Limb (tissue), 2 donors: ENCODE data around the gene WNT7A.

Experiments used
- DNase-seq, 2 donors: peaks; one replicate each; pipeline ENCODE4 v3.0.0-alpha.2; 2016; ENCODE audit errors: extremely low spot score in 2 of 2

Gene WNT7A

GRCh38 chr3:13885704-13886010 is 5.8 kb upstream of the WNT7A start:
- no peak for DNase-seq

- DNase-seq, result no peak
These were observed 5.2 kb upstream of the WNT7A start for GRCh38 chr3:13884851-13885703.

GRCh38 chr3:13883681-13884080 is 3.8 kb upstream of the WNT7A start:
- peak in 1 of 2 donors; percentile 1 for DNase-seq

- DNase-seq, result peak in 1 of 2 donors; percentile 1
These were observed 3.0 kb upstream of the WNT7A start for GRCh38 chr3:13882876-13883275.

GRCh38 chr3:13881536-13882410 is 1.9 kb upstream of the WNT7A start:
- peak in 1 of 2 donors; percentile 14 for DNase-seq

- DNase-seq, result no peak
These were observed 913 bp upstream of the WNT7A start for GRCh38 chr3:13880811-13881156.

- DNase-seq, result peak in 1 of 2 donors; percentile 67
These were observed 547 bp downstream of the WNT7A start for GRCh38 chr3:13879102-13879945.

GRCh38 chr3:13878281-13879101 is 1.4 kb downstream of the WNT7A start:
- peak in 1 of 2 donors; percentile 57 for DNase-seq

- DNase-seq, result no peak
These were observed 2.0 kb downstream of the WNT7A start for GRCh38 chr3:13877911-13878280.

GRCh38 chr3:13876451-13877100 is 3.3 kb downstream of the WNT7A start:
- no peak for DNase-seq

- DNase-seq, result no peak
These were observed 5.0 kb downstream of the WNT7A start for GRCh38 chr3:13874891-13875290.

GRCh38 chr3:13873818-13874217 is 6.1 kb downstream of the WNT7A start:
- no peak for DNase-seq

- no peak for DNase-seq
These were observed 7.4 kb downstream of the WNT7A start for GRCh38 chr3:13872451-13872850.

- no peak for DNase-seq
These were observed 8.1 kb downstream of the WNT7A start for GRCh38 chr3:13871791-13872190.

GRCh38 chr3:13870902-13871301 is 9.0 kb downstream of the WNT7A start:
- no peak for DNase-seq

- DNase-seq, result no peak
These were observed 10.0 kb downstream of the WNT7A start for GRCh38 chr3:13869761-13870343.

GRCh38 chr3:13868844-13869724 is 10.8 kb downstream of the WNT7A start:
- DNase-seq, result no peak

- no peak for DNase-seq
These were observed 12.1 kb downstream of the WNT7A start for GRCh38 chr3:13867732-13868131.
